MV-4-11 (cell line): Measurements from ENCODE around the gene CDC42SE2.
"Not testable (repeated sequence)": the region's sequence is repeated elsewhere in the genome, so short reads cannot be mapped to it uniquely, and the experiment has no call there.

Source experiments
- DNase-seq: peaks from one replicate; lab custom pipeline; 2025; lab: John Stamatoyannopoulos, UW

Gene CDC42SE2

DNA sequence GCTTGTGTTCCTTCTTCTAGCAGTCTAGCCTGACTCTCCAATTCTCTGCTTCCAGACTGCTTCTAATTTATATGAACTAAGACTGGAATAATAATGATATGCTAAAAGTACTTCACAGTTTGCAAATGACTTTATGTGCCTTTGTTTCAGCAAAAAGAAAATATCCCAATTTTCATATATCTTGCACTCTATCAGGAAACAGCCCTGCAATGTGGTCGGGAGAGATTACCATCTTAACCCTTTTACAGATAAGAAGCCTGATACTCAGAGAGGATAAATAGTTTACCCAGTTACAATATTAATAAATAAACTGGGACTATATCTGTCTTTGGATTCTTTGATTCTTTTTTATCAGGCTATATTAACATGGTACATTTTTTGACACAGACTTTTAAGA lies 126.0 kb downstream of the CDC42SE2 start:
- no peak for DNase-seq

DNA sequence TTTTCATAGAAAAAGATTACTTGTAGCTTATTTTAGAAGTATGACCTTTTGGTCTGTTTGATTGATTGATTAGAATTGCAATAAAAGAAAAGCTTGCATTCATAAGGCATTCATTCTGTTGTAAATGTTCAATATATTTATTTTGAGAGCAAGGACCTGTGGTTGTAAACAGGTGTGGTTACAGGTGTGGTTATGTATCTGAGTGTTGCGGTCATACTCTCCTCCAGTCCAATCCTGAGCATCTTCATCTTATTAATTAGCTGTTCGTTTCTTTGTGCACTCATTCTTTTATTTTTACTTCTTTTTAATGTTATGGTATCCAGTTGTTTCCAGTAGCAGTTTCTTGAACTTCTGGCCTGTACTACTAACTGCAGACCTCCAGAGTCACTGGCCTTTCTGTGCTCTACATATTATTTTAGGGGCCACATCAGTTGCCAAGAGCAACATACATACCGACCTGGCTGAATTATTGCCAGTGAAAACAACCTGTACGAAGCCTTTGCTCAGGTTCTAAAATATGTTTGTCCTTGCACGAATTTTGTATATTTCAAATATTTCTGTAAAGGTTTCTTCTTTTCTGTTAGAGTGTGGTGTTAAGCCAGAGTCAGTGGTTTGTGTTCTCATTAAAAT lies 128.7 kb downstream of the CDC42SE2 start:
- DNase-seq: no peak

DNA sequence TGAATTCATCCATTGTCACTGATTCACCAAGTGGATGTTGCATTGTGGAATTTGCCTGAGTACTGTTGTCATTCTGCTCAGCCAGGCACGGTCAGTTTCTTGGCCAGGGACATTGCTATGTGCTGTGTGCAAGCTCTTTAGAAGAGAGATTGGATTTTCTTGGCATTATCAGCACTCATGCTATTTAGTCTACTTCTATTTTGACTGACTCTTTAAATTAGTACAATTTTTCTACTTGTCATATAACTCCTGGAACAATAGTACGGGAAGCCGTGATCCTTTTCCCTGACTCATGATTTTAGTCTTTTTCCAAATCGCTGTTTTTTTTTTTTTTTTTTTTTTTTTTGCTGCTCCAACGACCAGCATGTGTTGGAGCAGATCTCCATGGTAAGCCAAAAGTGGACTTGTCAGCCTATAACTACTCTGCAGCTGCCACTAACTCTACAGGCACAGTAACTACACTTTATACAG lies 129.7 kb downstream of the CDC42SE2 start:
- no peak for DNase-seq

DNA sequence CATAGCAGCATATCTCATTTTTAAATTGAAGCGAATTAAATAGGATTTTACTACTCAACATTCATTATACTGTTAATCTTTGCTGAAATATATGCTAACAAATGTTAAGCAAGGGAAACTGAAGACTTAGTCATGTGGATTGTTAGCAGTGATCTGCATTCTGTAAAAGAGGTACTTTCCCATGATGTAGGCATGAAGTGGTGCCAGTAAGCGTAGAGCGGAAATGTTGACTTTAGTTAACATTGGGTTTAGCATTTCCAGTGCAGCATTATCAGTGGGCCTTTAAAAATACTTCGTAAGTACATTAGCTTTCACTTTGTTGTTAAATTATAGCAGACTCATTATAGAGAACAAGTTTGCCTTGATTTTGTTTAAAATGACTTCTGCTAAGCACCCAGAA lies 130.3 kb downstream of the CDC42SE2 start:
- DNase-seq: no peak

DNA sequence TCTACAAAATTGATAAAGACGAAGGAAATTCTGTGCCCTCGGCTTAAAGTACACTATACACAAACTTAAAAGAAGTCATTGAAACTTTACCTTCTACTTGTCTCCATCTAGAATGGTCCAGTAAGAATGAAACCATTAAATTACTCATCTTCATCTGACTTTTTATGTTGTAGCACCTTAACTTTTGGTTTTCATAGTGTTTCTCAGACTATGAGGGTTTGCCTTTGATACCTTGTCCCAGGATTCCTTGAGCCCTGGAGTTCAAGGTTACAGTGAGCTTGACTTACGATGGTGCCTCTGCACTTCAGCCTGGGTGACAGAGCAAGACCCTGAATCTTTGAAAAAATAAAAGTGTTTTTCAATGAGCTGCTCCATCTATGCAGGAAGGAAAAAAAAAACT lies 132.2 kb downstream of the CDC42SE2 start:
- no peak for DNase-seq

DNA sequence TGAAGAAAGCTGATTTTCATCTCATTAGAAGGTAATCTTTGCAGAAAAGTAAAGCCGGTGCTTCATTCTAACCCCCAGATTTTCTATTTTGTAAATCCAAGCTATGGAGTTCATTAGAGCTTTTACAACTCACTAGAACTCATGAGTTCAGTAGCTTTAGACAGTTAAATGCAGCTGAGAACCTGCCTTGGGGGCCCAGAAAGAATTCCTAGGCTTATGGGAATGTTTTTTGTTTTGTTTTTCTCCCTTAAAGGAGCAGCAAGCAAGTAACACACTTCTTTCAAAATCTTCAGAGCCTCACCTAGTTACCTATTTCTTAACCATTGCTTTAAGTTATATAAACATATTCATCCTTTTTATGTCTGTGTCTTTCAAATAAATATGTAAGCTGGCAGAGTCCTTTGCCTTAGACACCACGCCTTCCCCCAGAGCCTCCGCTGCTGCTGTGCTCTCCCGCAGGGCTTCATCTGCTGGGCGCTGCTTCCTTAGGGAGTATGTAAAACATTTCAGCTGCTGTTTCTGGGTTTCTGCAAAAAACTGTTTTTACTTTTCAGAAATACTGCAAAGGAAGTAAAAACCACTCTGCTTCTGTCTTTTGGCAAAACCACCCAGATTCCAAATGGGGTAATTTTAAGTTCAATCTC lies 132.9 kb downstream of the CDC42SE2 start:
- no peak for DNase-seq

DNA sequence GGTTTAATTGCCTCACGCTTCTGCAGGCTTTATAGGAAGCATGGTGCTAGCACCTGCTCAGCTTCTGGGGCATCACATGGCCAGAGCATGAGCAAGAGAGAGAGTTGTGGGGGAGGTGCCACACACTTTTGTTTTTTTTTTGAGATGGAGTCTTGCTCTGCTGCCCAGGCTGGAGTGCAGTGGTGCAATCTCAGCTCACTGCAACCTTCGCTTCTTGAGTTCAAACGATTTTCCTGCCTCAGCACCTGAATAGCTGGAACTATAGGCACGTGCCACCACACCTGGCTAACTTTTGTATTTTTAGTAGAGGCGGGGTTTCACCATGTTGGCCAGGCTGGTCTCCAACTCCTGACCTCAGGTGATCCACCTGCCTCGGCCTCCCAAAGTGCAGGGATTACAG lies 135.2 kb downstream of the CDC42SE2 start:
- not testable (repeated sequence) for DNase-seq

DNA sequence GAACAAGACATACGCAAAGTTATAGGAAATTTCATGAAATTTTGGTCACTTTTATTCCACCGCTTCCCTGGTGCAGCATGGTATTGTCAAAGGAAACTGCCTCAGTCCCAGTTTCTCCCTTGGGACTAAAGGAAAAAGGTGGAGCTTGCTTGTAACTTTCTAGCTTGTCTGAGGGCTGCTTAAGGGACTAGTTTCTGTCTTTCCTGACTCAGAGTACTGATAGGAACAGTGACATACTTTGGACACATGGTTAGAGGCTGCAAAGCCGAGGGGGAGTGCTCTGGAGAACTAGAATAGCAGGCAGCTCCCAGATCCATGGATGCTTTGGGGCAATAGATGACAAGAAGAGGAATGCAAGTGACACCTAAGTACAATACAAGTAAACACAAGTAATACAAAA lies 136.7 kb downstream of the CDC42SE2 start:
- no peak for DNase-seq

DNA sequence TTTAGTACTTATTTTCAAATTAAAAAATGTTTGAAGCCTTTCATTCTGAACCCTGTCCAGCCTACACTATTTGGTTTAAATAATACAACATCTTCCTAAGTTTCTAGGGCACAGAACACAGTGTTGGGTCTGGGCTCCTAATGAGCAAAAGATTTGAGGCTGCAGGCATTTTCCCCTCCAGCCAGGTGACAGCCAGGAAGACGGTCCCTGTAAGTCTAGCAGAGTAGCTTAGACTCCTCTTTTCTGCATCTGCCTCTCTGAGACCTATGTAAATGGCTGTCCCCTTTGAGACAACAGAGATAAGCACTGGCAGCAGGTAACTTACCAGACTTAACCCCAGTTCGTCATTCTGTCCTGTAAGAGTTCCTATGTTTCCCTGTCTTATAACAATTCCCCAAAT lies 141.8 kb downstream of the CDC42SE2 start:
- DNase-seq: no peak

DNA sequence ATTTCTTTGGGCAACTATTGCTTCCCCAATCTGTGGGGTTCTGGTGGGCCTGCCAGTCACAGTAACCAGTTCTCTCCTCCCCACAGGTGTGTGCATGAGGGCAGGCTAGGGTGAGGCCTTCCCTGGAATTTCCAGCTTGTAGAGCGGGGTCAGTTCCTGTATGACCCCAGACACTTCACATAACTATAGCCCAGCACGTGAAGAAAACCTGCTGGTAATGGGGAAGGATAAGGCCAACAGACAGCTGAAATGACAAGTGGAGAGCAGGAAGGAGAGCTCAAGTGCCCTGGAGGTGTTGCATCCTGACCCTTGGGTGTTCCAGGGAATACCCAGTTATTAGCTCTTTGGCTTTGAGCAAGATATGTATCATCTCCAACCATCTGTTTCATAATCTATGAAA lies 142.2 kb downstream of the CDC42SE2 start:
- no peak for DNase-seq

DNA sequence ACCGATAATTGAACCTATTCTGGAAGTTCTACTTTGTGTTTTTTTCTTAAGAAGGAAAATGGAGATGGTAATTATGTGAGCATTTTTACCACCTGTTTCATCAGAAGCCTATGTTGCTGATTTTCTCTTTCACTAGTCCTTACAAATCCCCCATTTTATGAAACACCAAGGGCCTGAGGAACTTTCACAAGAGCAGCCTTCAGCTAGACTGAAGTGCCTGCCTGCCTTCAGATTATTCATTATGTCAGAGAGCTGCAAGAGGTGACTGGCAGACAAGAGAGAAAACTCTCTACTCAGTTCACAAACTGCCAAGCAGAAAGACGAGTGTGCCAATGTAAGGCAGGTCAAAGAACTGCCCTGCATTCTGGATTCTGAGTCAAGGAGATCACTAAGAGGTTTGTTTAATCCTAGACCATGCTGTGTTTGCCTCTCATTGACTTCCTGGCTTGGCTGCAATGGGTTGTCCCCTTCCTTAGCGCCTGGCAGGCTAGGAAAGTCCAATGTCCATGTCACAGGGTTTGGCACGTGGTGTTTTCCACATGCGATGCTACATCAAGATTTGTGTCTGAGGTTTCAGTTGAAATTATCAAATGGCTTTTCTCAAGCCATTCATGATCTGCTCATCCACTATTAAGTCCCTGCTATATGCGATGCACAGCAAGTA lies 143.3 kb downstream of the CDC42SE2 start:
- DNase-seq: no peak

DNA sequence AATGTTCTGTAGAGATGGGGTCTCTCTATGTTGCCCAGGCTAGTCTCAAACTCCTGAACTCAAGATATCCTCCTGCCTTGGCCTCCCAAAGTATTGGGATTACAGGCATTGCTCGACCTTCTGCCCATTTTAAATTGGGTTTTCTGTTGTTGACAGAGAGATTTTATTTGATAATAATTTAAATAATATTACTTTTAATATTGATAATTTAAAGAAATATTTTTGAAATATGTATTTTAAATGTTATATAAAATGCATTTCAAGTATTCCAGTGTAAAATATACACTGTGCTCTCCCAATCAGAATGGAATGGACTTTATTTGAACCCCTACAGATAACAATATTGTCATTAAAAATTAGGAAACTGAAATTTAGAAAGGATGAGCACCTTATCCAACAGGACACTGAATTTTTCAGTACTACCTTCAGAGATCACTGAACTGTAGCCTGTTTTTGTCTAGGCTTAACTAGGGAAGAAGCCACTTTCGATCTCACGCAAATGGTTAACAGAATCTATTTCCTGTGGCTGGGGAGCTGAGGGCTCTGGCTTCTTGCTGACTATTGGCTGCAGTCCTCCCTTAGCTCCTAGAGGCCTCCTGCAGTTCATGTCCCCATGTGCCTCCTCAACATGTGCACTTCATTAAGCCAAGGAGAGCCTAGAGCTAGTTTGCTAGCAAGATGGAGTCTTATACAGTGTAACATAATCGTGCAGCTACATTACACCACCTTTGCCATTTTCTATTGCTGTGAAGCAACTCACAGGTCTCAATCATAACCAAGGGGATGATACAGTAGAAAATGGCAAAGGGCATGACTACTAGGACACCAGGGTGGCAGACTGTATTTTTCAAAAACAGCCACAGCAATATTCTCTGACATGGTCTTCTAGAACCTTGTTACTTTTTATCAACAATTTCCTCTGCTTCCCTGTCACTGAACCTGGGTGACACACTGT lies 150.0 kb downstream of the CDC42SE2 start:
- peak; percentile 79 for DNase-seq

DNA sequence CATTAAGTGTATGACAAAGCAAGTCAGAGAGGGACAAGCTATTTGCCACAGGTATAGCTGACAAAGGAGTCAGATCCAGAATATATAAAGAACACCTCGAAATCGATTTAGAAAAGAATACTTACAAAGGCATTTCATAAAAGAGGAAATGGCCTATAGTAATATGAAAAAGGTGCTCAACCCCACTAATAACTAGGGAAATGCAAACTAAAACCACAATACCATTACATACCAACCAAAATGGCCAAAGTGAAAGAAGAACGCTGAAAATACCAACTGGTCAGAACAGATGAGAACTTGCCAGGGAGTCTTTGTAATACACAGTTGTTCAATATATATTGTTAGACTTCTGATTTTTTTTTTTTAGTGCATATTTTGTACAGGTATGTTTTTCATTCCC lies 152.9 kb downstream of the CDC42SE2 start:
- peak; percentile 17 for DNase-seq

DNA sequence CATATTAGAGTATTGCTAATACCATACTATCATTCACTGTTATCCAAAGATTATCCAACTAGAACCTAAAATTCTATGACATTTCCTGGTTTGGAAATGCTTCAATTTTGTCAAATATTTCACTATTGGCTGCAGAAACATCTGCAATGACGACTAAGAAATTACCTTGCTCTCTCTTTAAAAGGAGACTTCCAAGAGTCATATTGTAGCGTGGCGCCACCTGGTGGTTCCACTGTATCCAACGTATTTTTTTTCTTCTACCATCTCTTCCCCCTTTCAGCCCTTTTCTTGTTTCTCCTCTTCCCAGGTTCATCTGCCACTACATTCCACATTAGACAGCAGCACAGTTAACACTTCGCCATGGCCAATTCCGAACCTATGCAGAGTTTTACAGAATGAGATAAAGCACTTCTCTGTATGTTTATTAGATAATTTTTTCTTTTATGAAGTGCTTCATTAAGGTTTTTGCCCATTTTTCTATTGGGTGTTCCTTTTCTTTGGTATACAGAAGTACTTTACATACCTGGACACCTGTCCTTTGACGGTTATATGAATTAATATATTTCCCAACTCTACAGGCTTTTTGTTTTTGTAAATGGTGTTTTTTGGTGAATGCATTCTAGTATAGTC lies 153.5 kb downstream of the CDC42SE2 start:
- DNase-seq: peak; percentile 62

DNA sequence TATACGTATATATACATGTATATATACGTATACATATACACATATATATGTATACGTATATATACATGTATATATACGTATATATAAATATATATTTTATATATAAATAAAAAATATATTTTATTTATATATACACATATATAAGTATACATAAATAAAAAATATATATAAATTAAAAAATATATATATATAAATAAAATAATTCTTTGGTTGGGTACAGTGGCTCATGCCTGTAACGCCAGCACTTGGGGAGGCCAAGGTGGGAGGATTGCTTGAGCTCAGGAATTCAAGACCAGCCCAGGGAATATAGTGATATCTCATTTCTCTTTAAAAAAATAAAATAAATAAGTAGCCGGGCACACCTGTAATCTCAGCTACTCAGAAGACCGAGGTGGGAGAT lies 155.0 kb downstream of the CDC42SE2 start:
- no peak for DNase-seq

DNA sequence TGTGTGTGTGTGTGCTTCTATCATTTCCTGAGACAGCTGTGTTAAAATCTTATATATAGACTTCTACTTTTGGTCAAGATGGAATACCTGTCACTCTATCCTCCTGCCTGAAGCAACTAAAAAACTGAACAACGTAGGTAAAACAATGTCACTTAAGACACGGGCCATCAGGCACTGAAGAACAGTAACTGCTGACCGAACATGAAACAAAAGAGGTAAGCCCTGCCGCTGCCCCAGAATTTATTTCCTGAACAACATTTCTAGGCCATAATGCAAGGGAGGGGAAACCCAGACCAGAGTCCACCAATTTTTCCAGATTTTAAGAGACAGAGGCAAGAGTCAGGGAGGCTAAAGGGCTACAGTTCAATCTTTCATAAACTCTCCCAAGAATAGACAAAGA lies 156.0 kb downstream of the CDC42SE2 start:
- DNase-seq: no peak

DNA sequence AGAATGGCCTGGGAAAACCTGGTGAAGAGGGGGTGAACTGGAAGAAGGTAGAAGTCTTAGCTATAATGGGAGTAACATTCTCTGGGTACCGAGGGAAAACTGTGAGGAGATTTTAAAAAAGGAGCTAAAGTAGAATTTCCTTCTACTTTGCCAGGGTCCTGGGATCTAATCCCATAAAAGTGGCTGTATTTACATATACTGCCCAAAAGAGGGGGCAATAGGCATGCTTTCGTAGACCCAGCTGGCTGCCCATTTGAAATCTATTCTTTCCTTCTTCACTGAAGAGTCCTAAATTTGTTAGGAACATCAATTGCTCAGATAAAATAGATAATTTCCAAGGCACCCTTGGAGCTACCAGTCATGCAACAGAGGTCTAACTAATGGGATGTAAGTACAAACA lies 159.2 kb downstream of the CDC42SE2 start:
- no peak for DNase-seq

DNA sequence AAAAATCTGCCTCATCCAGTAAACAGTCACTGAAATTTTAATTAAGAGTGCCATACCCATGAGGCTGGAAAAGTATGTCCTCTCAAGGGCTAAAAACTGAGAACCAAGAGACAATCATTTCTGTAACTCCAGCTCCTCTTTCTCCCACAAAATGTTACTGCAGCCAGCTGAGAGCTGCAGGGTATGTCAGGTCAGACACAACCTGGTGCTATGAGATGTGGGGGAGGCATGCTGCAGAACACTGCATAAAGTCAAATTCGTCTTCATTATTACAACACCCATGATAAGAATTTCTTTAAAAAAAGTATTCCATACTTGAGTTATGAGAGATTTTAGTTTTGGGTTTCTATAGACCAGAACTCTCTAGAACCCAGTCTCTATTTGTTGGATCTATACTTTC lies 162.2 kb downstream of the CDC42SE2 start:
- DNase-seq: no peak

DNA sequence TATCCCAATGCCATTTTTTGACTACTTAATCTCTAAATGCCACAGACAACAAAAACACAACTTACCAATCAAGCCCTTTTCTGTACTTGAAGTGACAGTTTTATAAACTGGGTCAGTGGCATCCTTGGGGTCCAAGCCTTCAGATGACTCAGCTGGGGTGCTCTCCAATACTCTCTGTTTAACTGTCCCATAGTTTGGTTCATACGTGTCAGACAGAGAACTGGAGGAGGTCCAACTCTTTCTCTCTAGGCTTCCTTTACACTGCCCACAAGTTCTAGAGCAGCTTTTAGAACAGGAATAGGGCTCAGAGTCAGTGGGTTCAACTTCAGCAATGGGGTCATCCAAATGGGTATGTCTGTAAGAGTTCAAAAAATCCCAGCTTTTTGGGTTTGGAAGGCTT lies 166.9 kb downstream of the CDC42SE2 start:
- no peak for DNase-seq

DNA sequence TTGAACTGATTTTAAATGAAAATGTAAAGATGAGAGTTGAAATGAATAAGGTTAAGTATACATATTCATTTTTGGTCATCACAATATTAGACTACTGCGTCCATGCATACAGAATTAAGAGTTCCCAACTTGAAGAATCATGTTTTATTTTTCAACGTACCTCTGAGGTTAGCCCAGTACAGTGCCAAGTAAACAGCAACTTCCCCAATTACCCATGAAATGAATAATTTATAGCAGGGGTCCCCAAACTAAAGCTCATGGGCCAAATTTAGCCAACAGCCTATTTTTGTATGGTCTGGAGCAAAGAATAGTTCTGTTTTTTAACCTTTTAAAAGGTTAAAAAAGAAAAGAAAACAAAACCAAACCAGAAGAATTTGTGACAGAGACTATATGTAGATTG lies 167.9 kb downstream of the CDC42SE2 start:
- DNase-seq: no peak

DNA sequence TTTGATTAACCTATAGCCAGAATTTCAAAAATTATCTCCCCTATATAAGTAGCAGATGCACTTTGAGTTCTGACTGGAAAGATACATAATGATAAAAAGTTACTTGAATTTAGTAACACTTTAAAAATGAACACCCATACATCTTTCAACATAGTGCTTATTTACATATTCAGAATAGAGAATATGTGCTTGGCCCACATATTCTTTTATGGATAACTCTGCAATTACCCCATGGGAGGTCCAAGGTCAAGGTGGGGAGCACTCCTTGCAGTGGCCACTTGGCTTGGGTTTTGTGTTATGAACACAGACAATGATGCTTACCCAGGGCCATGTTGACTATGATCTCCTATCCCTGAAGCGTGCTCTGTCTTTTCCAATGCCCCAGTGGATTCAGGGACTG lies 169.3 kb downstream of the CDC42SE2 start:
- no peak for DNase-seq

DNA sequence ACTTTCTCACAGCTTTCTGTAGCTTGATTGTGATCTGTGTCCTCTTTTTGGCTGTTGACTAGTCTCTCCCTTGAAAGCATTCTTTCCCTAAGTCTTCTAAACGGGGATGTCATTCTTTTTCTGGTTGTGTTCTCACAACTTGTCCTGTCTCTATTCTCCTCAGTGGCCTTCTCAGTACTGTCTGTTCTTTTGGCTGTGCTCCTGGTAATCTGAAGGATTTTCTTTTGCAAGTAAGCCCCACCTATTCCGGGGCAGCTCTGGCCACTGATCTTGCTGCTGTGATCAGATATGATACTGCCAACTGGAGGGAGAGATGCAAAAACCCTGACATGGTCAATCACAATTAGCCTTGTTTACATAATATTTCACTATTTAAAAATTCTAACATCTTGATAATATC lies 172.2 kb downstream of the CDC42SE2 start:
- no peak for DNase-seq
